Measurements from ENCODE around the gene COL6A3.

- TF ChIP-seq CTCF (IDR thresholded peaks at IDR 0.05), result no peak
- no peak for TF ChIP-seq PHF8 (IDR thresholded peaks at IDR 0.05; ENCODE audit: borderline replicate concordance, low read depth)
- no peak for TF ChIP-seq EP300 (IDR thresholded peaks at IDR 0.05)
- TF ChIP-seq RFX5 (IDR thresholded peaks at IDR 0.05), result no peak
- TF ChIP-seq CHD4 (IDR thresholded peaks at IDR 0.05; ENCODE audit: borderline replicate concordance), result no peak
- TF ChIP-seq USF2 (IDR thresholded peaks at IDR 0.05), result no peak
- no peak for TF ChIP-seq REST (IDR thresholded peaks at IDR 0.05)
- no peak for TF ChIP-seq HMGXB4 (CRISPR knock-in tag; IDR thresholded peaks at IDR 0.05; ENCODE audit: borderline replicate concordance)
- TF ChIP-seq FOSL2 (IDR thresholded peaks at IDR 0.05), result no peak
- no peak for TF ChIP-seq FOSL2 (CRISPR knock-in tag; IDR thresholded peaks at IDR 0.05)
- TF ChIP-seq NR3C1 (IDR thresholded peaks at IDR 0.05), result no peak
- no peak for TF ChIP-seq EHMT2 (IDR thresholded peaks at IDR 0.05; ENCODE audit: low read depth)
- no peak for TF ChIP-seq POLR2A (IDR thresholded peaks at IDR 0.05; ENCODE audit: low read length)
- no peak for TF ChIP-seq BHLHE40 (IDR thresholded peaks at IDR 0.05; ENCODE audit: low read depth, low read length)
These were observed 90.3 kb downstream of the COL6A3 start for GRCh38 chr2:237323656-237324055.
